Sigmoid colon (tissue), 3 donors: Measurements from ENCODE around the gene CAMTA1.

Experiments
- POLR2A ChIP-seq, 2 donors: fragments of 450-650 bp; IDR thresholded peaks; one replicate each; pipeline ENCODE4 v1.6.1; 2016; ENCODE audit warnings: antibody characterized with exemption in 2 of 2, mild to moderate bottlenecking in 2 of 2, moderate library complexity in 2 of 2
- TF ChIP-seq, protein P1 (sequence below), 4 experiments: fragments of 450-650 bp in 3 of 4; fragments of 200-600 bp in 1 of 4; IDR thresholded peaks; one replicate each; pipeline ENCODE4 v1.5.1; 2016 to 2019; ENCODE audit warnings: antibody characterized with exemption in 4 of 4, mild to moderate bottlenecking in 3 of 4, moderate library complexity in 2 of 4

- TF ChIP-seq, protein P1, sequence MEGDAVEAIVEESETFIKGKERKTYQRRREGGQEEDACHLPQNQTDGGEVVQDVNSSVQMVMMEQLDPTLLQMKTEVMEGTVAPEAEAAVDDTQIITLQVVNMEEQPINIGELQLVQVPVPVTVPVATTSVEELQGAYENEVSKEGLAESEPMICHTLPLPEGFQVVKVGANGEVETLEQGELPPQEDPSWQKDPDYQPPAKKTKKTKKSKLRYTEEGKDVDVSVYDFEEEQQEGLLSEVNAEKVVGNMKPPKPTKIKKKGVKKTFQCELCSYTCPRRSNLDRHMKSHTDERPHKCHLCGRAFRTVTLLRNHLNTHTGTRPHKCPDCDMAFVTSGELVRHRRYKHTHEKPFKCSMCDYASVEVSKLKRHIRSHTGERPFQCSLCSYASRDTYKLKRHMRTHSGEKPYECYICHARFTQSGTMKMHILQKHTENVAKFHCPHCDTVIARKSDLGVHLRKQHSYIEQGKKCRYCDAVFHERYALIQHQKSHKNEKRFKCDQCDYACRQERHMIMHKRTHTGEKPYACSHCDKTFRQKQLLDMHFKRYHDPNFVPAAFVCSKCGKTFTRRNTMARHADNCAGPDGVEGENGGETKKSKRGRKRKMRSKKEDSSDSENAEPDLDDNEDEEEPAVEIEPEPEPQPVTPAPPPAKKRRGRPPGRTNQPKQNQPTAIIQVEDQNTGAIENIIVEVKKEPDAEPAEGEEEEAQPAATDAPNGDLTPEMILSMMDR (IDR thresholded peaks at IDR 0.05): no peak
- no peak for TF ChIP-seq POLR2A (IDR thresholded peaks at IDR 0.05)
Measured at GRCh38 chr1:7120863-7121621, 335.8 kb downstream of the CAMTA1 start.
